HepG2 (cell line): ENCODE data around the gene LCN12. TPM values are rescaled to one million over a fixed set of nuclear protein-coding genes. Genes with fewer than 3 reads are reported as not detected.

Experiments used
- GABPB1 ChIP-seq: IDR thresholded peaks from 2 replicates; pipeline ENCODE4 v1.6.1; 2016; ENCODE audit warnings: mild to moderate bottlenecking, missing genetic modification reagents, moderate library complexity, missing compliant biosample characterization
- SKI ChIP-seq: fragments of 450-650 bp; IDR thresholded peaks from one replicate; pipeline ENCODE4 v1.6.1; 2018; ENCODE audit warnings: mild to moderate bottlenecking; ENCODE audit not compliant: partially characterized antibody
- ZNF280B ChIP-seq: sonication (generic); formaldehyde crosslinking; IDR thresholded peaks from 2 replicates; pipeline ENCODE4 v1.5.0; 2020; ENCODE audit warnings: missing genetic modification reagents, mild to moderate bottlenecking, borderline replicate concordance
- polyA plus RNA-seq, 8 experiments: library from polyadenylated mRNA; depleted of rRNA in 3 of 8; stranded (reverse) in 7 of 8; unstranded in 1 of 8; fragments of >200 nt; fragmentation: Illumina TruSeq in 4 of 8; extraction: Trizol in 4 of 8; gene quantifications; 2 replicates each; pipeline versions ENCODE4 v1.2.1 to v1.2.3, GENCODE V29; 2011 to 2016; ENCODE audit warnings: low read depth in 4 of 8, missing spikeins in 1 of 8, mixed read lengths in 1 of 8; ENCODE audit not compliant: insufficient read depth in 1 of 8
- total RNA-seq, 5 experiments: library from RNA; depleted of rRNA; stranded (reverse); fragments of >200 nt; fragmentation: Illumina TruSeq; extraction: Trizol; gene quantifications; 2 replicates each; pipeline ENCODE4 v1.2.3, GENCODE V29; 2016; ENCODE audit warnings: low read depth in 1 of 5

LCN12 gene
- total and polyA plus RNA-seq, 2 of the 13 experiments (the other 11 are each of a cell fraction or from before 2014, with no cell fraction given), result 3.4 to 6.9 TPM

- TF ChIP-seq ZNF280B (CRISPR knock-in tag) (peak; percentile 98), SKI (peak; percentile 15), GABPB1 (CRISPR knock-in tag) (peak; percentile 46; the same call in 1 of the 2 replicates)
These were observed 52.2 kb downstream of the LCN12 start (continued) for GRCh38 chr9:137004285-137004684.

Other genes starting within 250 kb of the LCN12 start
Only the 30 nearest of the 33 such genes appear.
- 0.14 and 0.53 TPM in 2 replicates for gene LCN10, start 209.3 kb upstream of the LCN12 start, total RNA-seq (2016; rRNA removed; fragmentation: Illumina TruSeq; extraction: Trizol)
- gene LCN10, start 209.3 kb upstream of the LCN12 start, polyA plus RNA-seq (2011; rRNA removed), result 0.61 and 0.84 TPM in 2 replicates
- gene LCN6, start 203.7 kb upstream of the LCN12 start, total RNA-seq (2016; rRNA removed; fragmentation: Illumina TruSeq; extraction: Trizol), result not detected in 2 replicates
- not detected in 2 replicates for gene LCN6, start 203.7 kb upstream of the LCN12 start, polyA plus RNA-seq (2011; rRNA removed)
- gene LCN8, start 194.0 kb upstream of the LCN12 start, total RNA-seq (2016; rRNA removed; fragmentation: Illumina TruSeq; extraction: Trizol), result not detected in 2 replicates
- gene LCN8, start 194.0 kb upstream of the LCN12 start, polyA plus RNA-seq (2011; rRNA removed), result 0.15 TPM in 1 of 2 replicates, not detected in the other
- 0.29 and 1.3 TPM in 2 replicates for gene LCN15, start 187.8 kb upstream of the LCN12 start, total RNA-seq (2016; rRNA removed; fragmentation: Illumina TruSeq; extraction: Trizol)
- gene LCN15, start 187.8 kb upstream of the LCN12 start, polyA plus RNA-seq (2011; rRNA removed), result 32.9 and 53.7 TPM in 2 replicates
- gene TMEM141, start 160.9 kb upstream of the LCN12 start, total RNA-seq (2016; rRNA removed; fragmentation: Illumina TruSeq; extraction: Trizol), result 81.0 and 84.7 TPM in 2 replicates
- 199 and 202 TPM in 2 replicates for gene TMEM141, start 160.9 kb upstream of the LCN12 start, polyA plus RNA-seq (2011; rRNA removed)
- 3.0 and 5.0 TPM in 2 replicates for gene CCDC183, start 155.9 kb upstream of the LCN12 start, total RNA-seq (2016; rRNA removed; fragmentation: Illumina TruSeq; extraction: Trizol)
- 66.4 and 91.2 TPM in 2 replicates for gene CCDC183, start 155.9 kb upstream of the LCN12 start, polyA plus RNA-seq (2011; rRNA removed)
- 66.4 and 81.5 TPM in 2 replicates for gene RABL6, start 144.3 kb upstream of the LCN12 start, total RNA-seq (2016; rRNA removed; fragmentation: Illumina TruSeq; extraction: Trizol)
- 125 and 139 TPM in 2 replicates for gene RABL6, start 144.3 kb upstream of the LCN12 start, polyA plus RNA-seq (2011; rRNA removed)
- gene AJM1, start 109.8 kb upstream of the LCN12 start, total RNA-seq (2016; rRNA removed; fragmentation: Illumina TruSeq; extraction: Trizol), result 0.48 and 1.1 TPM in 2 replicates
- 1.2 and 1.4 TPM in 2 replicates for gene AJM1, start 109.8 kb upstream of the LCN12 start, polyA plus RNA-seq (2011; rRNA removed)
- gene PHPT1, start 102.9 kb upstream of the LCN12 start, total RNA-seq (2016; rRNA removed; fragmentation: Illumina TruSeq; extraction: Trizol), result 155 and 192 TPM in 2 replicates
- 184 and 189 TPM in 2 replicates for gene PHPT1, start 102.9 kb upstream of the LCN12 start, polyA plus RNA-seq (2011; rRNA removed)
- 1.2 and 6.0 TPM in 2 replicates for gene MAMDC4, start 99.9 kb upstream of the LCN12 start, total RNA-seq (2016; rRNA removed; fragmentation: Illumina TruSeq; extraction: Trizol)
- gene MAMDC4, start 99.9 kb upstream of the LCN12 start, polyA plus RNA-seq (2011; rRNA removed), result 6.8 and 7.9 TPM in 2 replicates
- gene EDF1, start 86.0 kb upstream of the LCN12 start, total RNA-seq (2016; rRNA removed; fragmentation: Illumina TruSeq; extraction: Trizol), result 379 and 474 TPM in 2 replicates
- gene EDF1, start 86.0 kb upstream of the LCN12 start, polyA plus RNA-seq (2011; rRNA removed), result 235 and 269 TPM in 2 replicates
- 13.4 and 13.6 TPM in 2 replicates for gene TRAF2, start 65.8 kb upstream of the LCN12 start, total RNA-seq (2016; rRNA removed; fragmentation: Illumina TruSeq; extraction: Trizol)
- gene TRAF2, start 65.8 kb upstream of the LCN12 start, polyA plus RNA-seq (2011; rRNA removed), result 12.4 and 15.5 TPM in 2 replicates
- 47.4 and 60.4 TPM in 2 replicates for gene FBXW5, start 7.5 kb upstream of the LCN12 start, total RNA-seq (2016; rRNA removed; fragmentation: Illumina TruSeq; extraction: Trizol)
- gene FBXW5, start 7.5 kb upstream of the LCN12 start, polyA plus RNA-seq (2011; rRNA removed), result 52.0 and 76.2 TPM in 2 replicates
- 2.0 and 4.9 TPM in 2 replicates for gene C8G, start 7.0 kb upstream of the LCN12 start, total RNA-seq (2016; rRNA removed; fragmentation: Illumina TruSeq; extraction: Trizol)
- 12.8 and 18.3 TPM in 2 replicates for gene C8G, start 7.0 kb upstream of the LCN12 start, polyA plus RNA-seq (2011; rRNA removed)
- 0.33 TPM in 1 of 2 replicates, not detected in the other for gene PTGDS, start 25.2 kb downstream of the LCN12 start, total RNA-seq (2016; rRNA removed; fragmentation: Illumina TruSeq; extraction: Trizol)
- 0.31 and 0.50 TPM in 2 replicates for gene PTGDS, start 25.2 kb downstream of the LCN12 start, polyA plus RNA-seq (2011; rRNA removed)
- gene LCNL1, start 30.7 kb downstream of the LCN12 start, total RNA-seq (2016; rRNA removed; fragmentation: Illumina TruSeq; extraction: Trizol), result not detected in 2 replicates
- gene LCNL1, start 30.7 kb downstream of the LCN12 start, polyA plus RNA-seq (2011; rRNA removed), result not detected in 2 replicates
- gene PAXX, start 40.1 kb downstream of the LCN12 start, total RNA-seq (2016; rRNA removed; fragmentation: Illumina TruSeq; extraction: Trizol), result 20.7 and 31.9 TPM in 2 replicates
- gene PAXX, start 40.1 kb downstream of the LCN12 start, polyA plus RNA-seq (2011; rRNA removed), result 14.0 and 18.0 TPM in 2 replicates
- gene CLIC3, start 44.3 kb downstream of the LCN12 start, total RNA-seq (2016; rRNA removed; fragmentation: Illumina TruSeq; extraction: Trizol), result 0.34 and 0.51 TPM in 2 replicates
- gene CLIC3, start 44.3 kb downstream of the LCN12 start, polyA plus RNA-seq (2011; rRNA removed), result 1.5 and 1.6 TPM in 2 replicates
- gene ABCA2, start 76.0 kb downstream of the LCN12 start, total RNA-seq (2016; rRNA removed; fragmentation: Illumina TruSeq; extraction: Trizol), result 0.72 and 2.9 TPM in 2 replicates
- 19.2 and 21.0 TPM in 2 replicates for gene ABCA2, start 76.0 kb downstream of the LCN12 start, polyA plus RNA-seq (2011; rRNA removed)
- gene FUT7, start 79.8 kb downstream of the LCN12 start, total RNA-seq (2016; rRNA removed; fragmentation: Illumina TruSeq; extraction: Trizol), result not detected in 2 replicates
- 0.05 TPM in 1 of 2 replicates, not detected in the other for gene FUT7, start 79.8 kb downstream of the LCN12 start, polyA plus RNA-seq (2011; rRNA removed)
- gene NPDC1, start 93.9 kb downstream of the LCN12 start, total RNA-seq (2016; rRNA removed; fragmentation: Illumina TruSeq; extraction: Trizol), result 0.63 and 0.84 TPM in 2 replicates
- 5.4 and 7.0 TPM in 2 replicates for gene NPDC1, start 93.9 kb downstream of the LCN12 start, polyA plus RNA-seq (2011; rRNA removed)
- gene ENTPD2, start 101.8 kb downstream of the LCN12 start, total RNA-seq (2016; rRNA removed; fragmentation: Illumina TruSeq; extraction: Trizol), result 0.87 and 0.95 TPM in 2 replicates
- 3.2 and 4.1 TPM in 2 replicates for gene ENTPD2, start 101.8 kb downstream of the LCN12 start, polyA plus RNA-seq (2011; rRNA removed)
- 35.9 and 42.8 TPM in 2 replicates for gene SAPCD2, start 118.3 kb downstream of the LCN12 start, total RNA-seq (2016; rRNA removed; fragmentation: Illumina TruSeq; extraction: Trizol)
- 18.7 and 21.9 TPM in 2 replicates for gene SAPCD2, start 118.3 kb downstream of the LCN12 start, polyA plus RNA-seq (2011; rRNA removed)
- 6.2 and 6.4 TPM in 2 replicates for gene UAP1L1, start 125.2 kb downstream of the LCN12 start, total RNA-seq (2016; rRNA removed; fragmentation: Illumina TruSeq; extraction: Trizol)
- gene UAP1L1, start 125.2 kb downstream of the LCN12 start, polyA plus RNA-seq (2011; rRNA removed), result 5.4 and 6.0 TPM in 2 replicates
- 19.0 and 48.9 TPM in 2 replicates for gene MAN1B1, start 134.7 kb downstream of the LCN12 start, total RNA-seq (2016; rRNA removed; fragmentation: Illumina TruSeq; extraction: Trizol)
- gene MAN1B1, start 134.7 kb downstream of the LCN12 start, polyA plus RNA-seq (2011; rRNA removed), result 59.5 and 60.6 TPM in 2 replicates
- 0.66 and 1.2 TPM in 2 replicates for gene DPP7, start 162.5 kb downstream of the LCN12 start, total RNA-seq (2016; rRNA removed; fragmentation: Illumina TruSeq; extraction: Trizol)
- gene DPP7, start 162.5 kb downstream of the LCN12 start, polyA plus RNA-seq (2011; rRNA removed), result 4.5 and 6.5 TPM in 2 replicates
- gene GRIN1, start 186.9 kb downstream of the LCN12 start, total RNA-seq (2016; rRNA removed; fragmentation: Illumina TruSeq; extraction: Trizol), result not detected in 2 replicates
- 0.05 and 0.13 TPM in 2 replicates for gene GRIN1, start 186.9 kb downstream of the LCN12 start, polyA plus RNA-seq (2011; rRNA removed)
- not detected in 2 replicates for gene LRRC26, start 217.8 kb downstream of the LCN12 start, total RNA-seq (2016; rRNA removed; fragmentation: Illumina TruSeq; extraction: Trizol)
- gene LRRC26, start 217.8 kb downstream of the LCN12 start, polyA plus RNA-seq (2011; rRNA removed), result not detected in 2 replicates
- gene TMEM210, start 219.8 kb downstream of the LCN12 start, total RNA-seq (2016; rRNA removed; fragmentation: Illumina TruSeq; extraction: Trizol), result not detected in 2 replicates
- gene TMEM210, start 219.8 kb downstream of the LCN12 start, polyA plus RNA-seq (2011; rRNA removed), result not detected in 2 replicates
- 7.4 and 12.3 TPM in 2 replicates for gene ANAPC2, start 236.3 kb downstream of the LCN12 start, total RNA-seq (2016; rRNA removed; fragmentation: Illumina TruSeq; extraction: Trizol)
- 15.4 and 21.6 TPM in 2 replicates for gene ANAPC2, start 236.3 kb downstream of the LCN12 start, polyA plus RNA-seq (2011; rRNA removed)